GM21786 (cell line): ENCODE results near the gene FAM200A.
"Not testable (repeated sequence)": the region's sequence is repeated elsewhere in the genome, so short reads cannot be mapped to it uniquely, and the experiment has no call there.

ENCODE experiments used
- ATAC-seq: cut with Tn5 transposase; IDR thresholded peaks from one replicate; pipeline ENCODE4 v1.9.1; 2021; ENCODE audit not compliant: unreplicated experiment

FAM200A gene

DNA sequence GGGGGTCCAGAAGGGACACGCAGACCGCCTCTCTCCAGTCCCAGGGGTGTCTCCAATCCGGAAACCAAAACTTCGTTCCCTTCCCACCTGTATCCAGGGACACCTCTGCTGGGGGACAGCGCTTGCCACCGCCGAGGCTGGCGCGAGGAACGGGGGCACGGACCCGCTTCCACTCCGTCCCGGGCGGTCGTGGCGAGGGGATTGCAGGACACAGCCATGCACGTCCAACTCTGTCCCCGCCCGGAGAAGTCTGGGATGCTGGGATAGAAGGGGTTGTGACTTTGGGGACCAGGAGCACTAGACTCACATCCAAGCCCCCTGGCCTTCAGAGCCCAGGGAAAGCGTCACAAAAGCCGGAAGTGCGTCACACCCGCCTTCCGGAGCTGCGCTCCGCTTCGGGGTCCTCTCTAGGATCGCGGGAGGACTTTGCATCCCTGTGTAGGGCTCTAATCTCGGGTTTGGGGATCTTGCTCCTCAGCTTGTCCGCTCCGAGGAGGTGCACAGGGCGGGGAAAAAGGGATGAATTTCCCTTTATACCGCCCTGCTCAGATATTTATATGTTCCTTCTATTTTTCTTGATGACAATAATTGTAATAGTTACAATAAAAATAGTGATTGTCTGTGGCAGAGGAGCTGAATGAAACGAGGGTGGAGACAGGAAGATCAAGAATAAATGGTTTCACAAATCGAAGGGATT lies at the start of gene FAM200A:
TSS of gene FAM200A (minus strand) at position 348 of the 697 bp plus-strand sequence. CDS start 3,707 bp downstream, outside the sequence.
- peak; percentile 98 for ATAC-seq

DNA sequence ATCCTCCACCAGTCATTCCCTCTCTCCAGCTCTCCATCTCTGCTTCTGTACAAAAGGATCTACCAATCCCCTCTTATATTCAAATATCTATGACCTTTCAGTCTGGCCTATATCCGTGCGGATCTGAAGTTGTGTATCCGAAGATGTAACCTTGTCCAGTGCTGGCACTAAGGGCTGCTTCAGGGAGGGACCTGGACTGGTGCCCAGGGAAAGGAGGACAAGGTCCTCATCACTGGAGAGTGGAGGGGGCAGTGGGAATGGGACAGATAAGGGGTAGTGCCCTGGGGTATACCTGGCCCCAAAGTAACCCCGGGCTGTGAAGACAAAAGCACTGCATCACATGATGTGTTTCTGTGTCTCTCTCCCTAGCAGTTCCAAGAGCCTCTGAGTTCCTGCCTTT lies 47.9 kb upstream of the FAM200A start:
- ATAC-seq: no peak

DNA sequence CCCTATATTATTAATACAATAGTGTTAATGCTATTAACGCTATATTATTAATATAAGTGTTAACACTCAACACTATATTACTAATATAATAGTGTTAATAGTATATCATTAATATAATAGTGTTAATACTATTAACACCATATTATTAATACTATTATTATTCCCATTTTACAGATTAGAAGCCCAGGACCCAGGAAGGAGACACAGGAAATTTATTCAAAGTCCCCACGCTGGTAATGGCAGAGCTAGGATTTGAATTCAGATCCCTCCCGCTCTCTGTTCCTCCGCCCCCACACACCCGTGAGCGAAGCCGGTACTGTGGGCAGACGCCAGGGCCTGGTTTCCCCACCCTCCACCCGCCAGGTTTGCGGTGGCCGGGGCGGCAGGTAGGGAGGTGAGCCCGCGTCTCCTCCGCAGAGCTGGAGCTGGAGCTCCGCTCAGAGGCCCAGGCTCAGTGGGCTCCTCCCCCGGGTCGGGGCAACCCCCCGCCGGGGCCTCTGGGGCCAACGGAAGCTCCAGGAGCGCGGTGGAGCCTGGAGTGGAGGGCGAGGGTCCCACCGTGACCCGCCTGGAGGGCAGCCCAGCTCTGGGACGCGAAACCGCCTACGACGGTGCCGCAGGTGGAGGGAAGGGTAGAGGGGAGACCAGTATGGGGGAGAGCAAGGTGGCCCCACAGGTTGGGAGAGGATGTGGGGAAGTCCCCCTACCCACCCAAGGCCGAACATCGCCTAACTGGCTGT lies 46.0 kb upstream of the FAM200A start, which contains the start of gene TMEM225B:
TSS of gene TMEM225B (plus strand) at position 506 of the 740 bp plus-strand sequence. CDS start 6,122 bp downstream, outside the sequence.
- ATAC-seq: no peak

DNA sequence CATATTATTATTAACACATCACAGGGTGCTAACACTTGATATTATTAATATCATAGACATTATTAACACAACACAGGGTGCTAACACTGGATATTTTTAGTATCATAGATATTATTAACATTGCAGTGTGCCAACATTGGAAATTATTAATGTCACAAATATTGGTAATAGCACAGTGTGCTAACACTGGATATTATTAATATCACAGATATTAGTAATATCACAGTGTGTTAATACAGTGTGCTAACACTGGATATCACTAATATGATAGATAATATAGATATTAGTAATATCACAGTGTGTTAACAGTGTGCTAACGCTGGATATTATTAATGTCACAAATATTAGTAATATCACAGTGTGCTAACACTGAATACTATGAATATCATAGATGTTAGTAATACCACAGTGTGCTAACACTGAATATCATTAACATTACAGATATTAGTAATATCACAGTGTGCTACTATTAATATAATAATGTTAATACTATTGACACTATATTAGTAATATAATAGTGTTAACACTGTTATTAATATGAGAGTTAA lies 44.6 kb upstream of the FAM200A start:
- no peak for ATAC-seq

DNA sequence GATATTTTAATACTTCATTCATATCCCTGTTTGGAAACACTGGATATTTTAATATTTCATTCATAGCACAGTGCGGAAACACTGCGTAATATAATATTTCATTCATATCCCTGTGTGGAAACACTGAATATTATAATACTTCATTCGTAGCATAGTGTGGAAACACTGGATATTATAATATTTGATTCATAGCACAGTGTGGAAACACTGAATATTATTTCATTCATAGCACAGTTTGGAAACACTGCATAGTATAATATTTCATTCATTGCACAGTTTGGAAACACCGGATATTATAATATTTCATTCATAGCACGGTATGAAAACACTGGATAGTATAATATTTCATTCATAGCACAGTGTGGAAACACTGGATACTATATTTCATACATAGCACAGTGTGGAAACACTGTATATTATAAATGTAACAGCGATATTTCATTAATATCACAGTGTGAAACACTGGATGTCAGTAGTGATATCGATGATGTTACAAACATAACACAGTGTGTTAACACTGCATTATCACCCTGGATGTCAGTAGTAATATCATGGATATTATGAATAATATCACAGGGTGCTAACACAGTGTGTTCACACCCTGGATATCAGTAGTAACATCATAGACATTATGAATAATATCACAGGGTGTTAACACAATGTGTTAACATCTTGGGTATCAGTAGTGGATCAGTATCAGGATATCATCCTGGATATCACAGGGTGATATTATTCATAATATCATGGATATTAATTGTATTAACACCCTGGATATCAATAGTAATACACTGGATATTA lies 43.2 kb upstream of the FAM200A start:
- no peak for ATAC-seq

DNA sequence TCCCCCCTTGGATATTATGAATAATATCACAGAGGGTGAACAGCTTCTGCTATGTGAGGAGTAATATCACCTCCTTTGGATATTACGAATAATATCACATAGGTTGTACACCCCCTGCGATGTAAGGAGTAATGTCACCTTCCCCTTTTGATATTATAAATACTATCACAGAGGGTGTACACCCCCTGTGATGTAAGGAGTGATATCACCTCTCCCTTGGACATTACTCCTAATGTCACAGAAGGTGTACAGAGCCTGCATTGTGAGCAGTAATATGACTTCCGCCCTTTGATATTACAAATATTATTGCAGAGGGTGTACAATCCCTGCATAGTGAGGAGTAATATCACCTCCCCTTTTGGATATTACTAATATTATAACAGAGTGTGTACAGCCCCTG lies 37.0 kb upstream of the FAM200A start:
- ATAC-seq: no peak

DNA sequence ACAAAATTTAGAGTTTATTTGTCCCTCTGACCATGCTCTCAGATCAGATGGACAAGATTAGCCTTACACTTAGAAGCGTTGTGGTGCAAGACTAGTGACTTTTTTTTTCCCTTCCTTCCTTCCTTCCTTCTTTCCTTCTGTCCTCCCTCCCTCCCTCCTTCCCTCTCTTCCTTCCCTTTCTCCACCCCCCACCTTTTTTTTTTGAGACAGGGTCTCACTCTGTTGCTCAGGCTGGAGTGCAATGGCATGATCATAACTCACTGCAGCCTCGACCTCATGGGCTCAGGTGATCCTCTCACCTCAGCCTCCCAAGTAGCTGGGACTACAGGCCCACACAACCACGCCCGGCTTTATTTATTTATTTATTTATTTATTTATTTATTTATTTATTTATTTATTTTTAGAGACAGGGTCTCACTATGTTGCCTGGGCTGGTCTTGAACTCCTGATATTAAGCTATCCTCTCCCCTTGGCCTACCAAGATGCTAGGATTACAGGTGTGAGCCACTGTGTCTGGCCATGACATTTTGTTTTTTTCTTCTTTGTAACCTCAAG lies 28.9 kb upstream of the FAM200A start:
- ATAC-seq: not testable (repeated sequence)

DNA sequence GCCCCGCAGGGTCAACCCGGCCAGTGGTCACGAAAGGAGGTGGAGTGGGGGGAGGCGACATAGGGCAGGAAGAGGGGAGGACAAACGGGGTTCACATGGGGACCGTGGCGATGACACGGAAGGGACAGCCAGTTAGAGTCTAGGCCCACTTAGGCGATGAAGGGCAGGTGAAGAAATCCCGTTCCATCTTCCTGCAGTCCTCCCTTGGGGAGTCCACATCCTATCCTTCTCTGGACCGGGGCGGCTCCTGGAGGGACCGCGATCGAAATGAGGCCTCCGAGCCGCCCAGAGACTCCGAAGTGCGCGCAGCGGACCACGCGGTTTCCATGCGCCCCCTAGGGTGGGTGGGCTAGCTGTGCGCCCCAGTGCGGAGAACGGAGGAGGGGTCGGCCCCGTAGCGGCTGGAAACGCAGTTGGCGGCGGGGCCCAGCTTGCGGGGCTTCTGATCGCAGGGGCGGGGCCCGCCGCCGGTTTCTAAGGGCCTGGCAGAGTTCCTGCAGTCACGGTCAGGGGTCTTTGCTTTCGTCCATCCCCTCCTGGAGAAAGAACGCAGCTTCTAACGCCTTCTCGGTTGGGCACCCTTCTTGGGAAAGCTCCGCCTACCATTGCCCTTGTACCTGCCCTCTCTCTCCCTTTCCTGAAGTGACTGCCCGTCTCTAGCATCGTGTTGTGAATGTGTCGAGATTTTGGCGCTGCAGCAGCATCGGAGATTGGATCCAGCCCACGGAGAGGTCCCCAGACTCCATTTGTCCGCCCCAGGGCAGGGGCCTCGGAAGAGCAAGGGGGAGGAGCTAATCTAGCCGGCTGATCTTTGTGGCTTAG lies 28.3 kb upstream of the FAM200A start:
- ATAC-seq: no peak

DNA sequence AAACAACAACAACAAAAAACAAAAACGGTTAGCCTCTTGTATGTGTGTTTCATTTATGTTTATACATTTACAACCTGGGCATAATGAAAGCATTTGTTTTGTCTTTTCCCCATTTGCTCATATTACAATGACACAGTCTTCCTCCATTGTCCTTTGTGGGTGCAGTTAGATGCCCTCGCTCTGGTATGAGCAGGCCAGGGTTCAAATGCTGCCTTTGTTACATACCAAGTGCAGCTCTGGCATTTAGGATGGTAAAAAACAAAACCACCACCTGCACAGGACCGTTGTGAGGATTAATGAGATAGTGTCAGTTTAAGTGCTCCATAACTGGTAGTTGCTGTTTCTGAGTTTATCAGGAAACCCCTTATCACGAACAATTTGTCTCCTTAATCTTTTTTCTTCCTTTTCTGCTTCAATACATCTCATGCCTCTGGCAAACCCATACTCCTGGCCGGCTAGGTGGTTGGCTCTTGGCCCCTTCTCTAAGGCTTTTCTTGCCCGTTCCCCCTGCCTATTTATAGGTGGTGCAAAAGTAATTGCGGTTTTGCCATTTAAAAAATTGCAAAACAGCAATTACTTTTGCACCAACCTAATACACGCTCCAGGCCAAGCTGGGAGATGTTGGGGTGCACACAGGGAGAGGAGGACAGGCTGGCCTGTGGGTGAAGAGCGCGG lies 27.5 kb upstream of the FAM200A start:
- no peak for ATAC-seq

DNA sequence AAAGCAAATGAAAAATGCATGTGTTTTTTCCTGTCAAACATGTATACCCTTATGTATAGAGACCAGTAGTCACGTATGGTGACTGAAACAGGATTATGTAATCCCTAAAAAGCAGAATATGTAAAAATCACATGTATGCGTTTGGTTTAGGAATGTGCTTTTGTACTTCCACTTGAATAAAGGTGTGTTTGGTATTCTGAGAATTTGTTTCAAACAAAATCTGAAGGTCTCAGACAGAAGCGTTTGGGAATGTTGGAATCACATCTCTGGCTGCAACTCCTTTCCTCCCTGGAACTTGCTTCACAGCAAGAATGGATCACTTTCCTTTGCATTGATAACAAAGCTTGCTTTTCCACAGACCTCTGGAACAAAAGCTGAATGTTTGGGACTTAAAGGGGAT lies 24.3 kb upstream of the FAM200A start:
- no peak for ATAC-seq

DNA sequence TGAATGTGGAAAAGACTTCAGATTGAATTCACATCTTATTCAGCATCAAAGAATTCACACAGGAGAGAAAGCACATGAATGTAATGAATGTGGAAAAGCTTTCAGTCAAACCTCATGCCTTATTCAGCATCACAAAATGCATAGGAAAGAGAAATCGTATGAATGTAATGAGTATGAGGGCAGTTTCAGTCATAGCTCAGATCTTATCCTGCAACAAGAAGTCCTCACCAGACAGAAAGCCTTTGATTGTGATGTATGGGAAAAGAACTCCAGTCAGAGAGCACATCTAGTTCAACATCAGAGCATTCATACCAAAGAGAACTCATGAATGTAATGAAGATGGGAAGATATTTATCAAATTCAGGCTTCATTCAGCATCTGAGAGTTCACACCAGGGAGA lies 21.3 kb upstream of the FAM200A start:
- no peak for ATAC-seq

DNA sequence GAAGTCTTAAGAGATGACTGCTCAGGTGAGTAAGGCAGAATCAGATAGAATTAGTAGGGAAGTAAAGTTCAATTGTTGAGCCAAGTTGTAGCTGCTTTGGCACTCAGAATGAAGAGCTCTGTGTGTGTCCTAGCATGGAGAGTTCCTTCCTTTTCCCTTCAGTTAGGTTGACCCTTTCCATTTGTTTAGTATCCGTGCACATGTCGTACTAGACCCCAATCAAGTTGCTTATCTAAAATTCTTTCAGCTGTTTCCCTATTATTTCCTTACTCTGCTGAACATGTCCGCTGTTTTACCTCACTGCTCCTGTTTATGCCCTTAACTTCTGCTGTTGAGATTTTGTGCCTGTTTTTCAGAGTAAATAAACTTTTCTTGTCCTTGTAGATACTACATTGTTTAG lies 19.9 kb upstream of the FAM200A start:
- ATAC-seq: no peak

DNA sequence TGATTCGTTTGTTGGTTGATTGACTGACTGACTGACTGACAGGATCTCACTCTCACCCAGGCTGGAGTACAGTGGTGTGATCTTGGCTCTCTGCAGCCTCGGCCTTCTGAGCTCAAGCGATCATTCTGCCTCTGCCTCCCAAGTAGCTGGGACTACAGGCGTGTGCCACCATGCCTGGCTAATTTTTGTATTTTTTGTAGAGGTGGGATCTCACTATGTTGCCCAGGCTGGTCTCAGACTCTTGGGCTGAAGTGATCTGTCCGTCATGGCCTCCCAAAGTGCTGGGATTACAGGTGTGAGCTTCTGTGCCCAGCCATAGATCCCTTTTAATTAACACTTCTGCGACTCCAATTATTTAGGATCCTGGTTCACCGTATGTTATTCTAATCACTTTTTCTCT lies 16.9 kb upstream of the FAM200A start:
- not testable (repeated sequence) for ATAC-seq

DNA sequence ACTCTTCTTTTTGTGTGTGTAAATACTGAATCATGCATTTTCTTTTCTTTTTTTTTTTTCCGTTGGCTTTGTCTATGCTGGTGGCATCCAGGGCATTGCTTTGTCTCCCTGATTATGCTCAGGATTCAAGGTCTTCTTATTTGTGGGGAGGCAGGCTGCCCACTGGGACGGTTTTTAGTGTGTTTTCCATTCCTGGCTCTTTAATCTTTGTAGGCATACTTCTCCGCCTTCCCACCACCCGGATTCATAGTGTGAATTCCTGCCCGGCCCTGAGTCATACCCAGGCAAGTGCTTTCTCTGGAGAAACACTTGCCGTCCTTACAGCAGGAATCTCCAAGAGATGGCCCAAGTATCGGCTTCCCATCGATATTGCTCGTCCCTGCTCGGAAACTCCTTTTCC lies 11.7 kb upstream of the FAM200A start:
- ATAC-seq: no peak

DNA sequence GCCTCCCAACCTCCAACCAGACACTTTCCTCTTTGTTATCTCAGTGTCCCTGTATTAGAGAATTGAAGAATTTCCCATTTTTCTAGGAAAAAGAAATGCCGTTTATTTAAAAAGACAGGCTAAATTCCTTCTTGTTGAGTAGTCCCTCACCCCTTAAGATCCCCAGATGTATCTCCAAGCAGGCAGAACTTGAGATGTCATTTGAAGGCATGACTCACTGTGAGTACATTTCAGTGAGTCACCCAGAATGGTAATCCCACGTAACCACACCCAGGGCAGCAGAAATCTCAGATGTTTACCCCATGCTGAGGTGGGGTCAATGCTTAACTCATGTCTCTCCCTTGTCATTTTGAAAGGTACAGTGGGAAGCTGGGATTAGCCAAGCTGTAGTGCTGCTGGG lies 10.9 kb upstream of the FAM200A start:
- no peak for ATAC-seq

DNA sequence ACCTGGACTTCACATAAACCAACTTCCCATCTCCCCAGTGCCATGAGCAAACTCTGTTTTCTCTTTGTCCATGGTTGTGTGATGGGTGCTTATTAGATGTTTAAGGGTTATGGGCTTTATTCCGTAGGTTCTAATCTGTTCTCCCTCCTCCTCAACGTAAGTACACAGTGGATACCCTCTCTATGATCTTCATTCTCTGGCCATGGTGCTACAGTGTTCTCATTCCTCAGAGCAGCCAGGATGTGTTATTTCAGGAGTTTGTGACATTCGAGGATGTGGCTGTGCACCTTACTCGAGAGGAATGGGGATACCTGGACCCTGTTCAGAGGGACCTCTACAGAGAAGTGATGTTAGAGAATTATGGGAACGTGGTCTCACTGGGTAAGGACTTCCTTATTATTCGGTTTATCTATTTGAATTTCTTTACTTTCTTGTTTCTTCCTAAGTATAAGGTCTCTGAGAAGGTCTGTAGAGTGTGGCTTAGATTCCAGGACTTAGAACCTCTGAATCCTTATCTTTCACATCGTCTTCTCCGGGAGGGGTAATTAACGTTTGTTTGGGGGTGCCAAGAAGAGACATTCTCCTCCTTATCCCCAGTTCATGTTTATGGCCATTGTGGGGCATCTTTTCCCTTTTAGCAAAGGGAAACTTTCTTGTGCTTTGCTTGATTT lies 10.3 kb upstream of the FAM200A start:
- ATAC-seq: no peak

DNA sequence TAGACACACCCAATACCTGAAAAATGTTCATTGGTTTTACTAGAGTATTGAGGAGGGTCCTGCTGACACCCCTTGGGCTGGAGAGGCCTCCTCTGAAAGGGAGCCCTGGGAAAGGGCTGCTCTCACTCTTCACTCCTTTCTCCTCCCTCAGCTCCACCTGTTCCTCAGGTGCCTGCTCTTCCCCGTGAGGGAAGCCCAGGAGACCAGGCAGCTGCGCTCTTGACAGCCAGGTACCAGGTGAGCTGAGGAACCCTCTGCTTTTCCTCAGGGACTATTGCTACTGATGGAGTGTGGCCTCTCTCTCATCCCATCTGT lies 9.8 kb upstream of the FAM200A start:
- ATAC-seq: no peak

DNA sequence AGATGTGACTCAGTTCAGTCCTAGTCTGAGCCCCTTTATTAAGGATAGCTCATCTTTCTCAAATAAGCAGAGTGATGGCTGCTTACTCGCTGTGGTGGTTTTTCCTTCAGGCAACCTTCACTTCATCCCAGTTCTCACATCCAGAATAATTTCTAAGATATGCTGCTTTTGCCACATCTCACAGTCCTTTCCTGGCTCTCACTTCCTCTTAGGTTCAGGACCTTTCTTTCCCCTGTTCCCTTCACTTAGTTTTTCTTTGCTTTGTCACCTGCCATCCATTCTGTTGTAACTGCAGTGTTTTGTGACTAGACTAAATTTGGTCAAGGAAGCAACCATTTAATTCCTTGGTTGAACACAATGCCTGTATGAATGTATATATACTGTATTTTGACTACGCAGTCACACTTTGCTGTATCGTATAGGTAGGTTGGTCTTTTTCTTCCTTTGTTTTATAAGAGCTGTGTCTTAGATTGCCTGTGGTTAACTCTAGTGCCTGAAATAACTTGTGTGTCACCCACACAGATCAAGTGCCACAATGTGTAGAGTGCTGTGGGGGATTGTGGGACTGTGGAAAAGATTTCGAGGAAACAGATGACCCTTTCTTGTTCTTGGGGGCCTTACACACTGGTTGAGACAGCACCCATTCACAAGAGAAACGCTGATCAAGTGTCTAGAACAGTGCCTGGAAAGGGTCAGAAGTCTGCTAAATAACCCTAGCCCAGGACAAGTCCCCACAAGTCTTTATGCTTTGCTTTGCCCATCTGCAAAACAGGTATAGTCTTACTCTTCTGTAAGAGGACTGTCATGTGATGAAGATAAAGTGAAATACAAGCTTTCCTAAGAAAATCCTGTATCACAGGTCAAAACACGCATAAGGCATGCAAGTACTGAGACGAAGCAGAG lies 9.2 kb upstream of the FAM200A start:
- ATAC-seq: no peak
